GM23248 (cell line): ENCODE measurements around the gene ENG. TPM values are rescaled to one million over a fixed set of nuclear protein-coding genes. Genes with fewer than 3 reads are reported as not detected.

Experiments
- DNase-seq: peaks from one replicate; pipeline ENCODE4 v3.0.0-alpha.2; 2015
- H2AFZ ChIP-seq: fragments of 200-600 bp; sonication (generic); 2 replicates; pipeline ENCODE4 v1.6.1; 2016; ENCODE audit warnings: antibody characterized with exemption
- H3F3A ChIP-seq: fragments of 200-600 bp; sonication (generic); 2 replicates; pipeline ENCODE4 v1.6.1; 2016; ENCODE audit warnings: mild to moderate bottlenecking, antibody characterized with exemption, mixed run types; ENCODE audit not compliant: insufficient read depth
- H3K27ac ChIP-seq: fragments of 200-600 bp; sonication (generic); 2 replicates; pipeline ENCODE4 v1.5.1; 2016; ENCODE audit warnings: mild to moderate bottlenecking
- H3K27me3 ChIP-seq: fragments of 200-600 bp; sonication (generic); replicated peaks from 2 replicates; pipeline ENCODE4 v1.6.1; 2016; ENCODE audit warnings: mild to moderate bottlenecking; ENCODE audit not compliant: insufficient read depth
- H3K36me3 ChIP-seq: fragments of 200-600 bp; sonication (generic); 2 replicates; pipeline ENCODE4 v1.6.1; 2016; ENCODE audit warnings: low read depth, mild to moderate bottlenecking
- H3K4me1 ChIP-seq: fragments of 200-600 bp; sonication (generic); 2 replicates; pipeline ENCODE4 v1.6.1; 2016; ENCODE audit warnings: mild to moderate bottlenecking; ENCODE audit not compliant: insufficient read depth
- H3K4me2 ChIP-seq: fragments of 200-600 bp; sonication (generic); one replicate; pipeline ENCODE4 v1.6.1; 2016; ENCODE audit warnings: mild to moderate bottlenecking; ENCODE audit not compliant: unreplicated experiment
- H3K4me3 ChIP-seq: fragments of 200-600 bp; sonication (generic); 2 replicates; pipeline ENCODE4 v1.5.1; 2016; ENCODE audit warnings: mild to moderate bottlenecking
- H3K79me2 ChIP-seq: fragments of 200-600 bp; sonication (generic); 2 replicates; pipeline ENCODE4 v1.6.1; 2016; ENCODE audit warnings: mild to moderate bottlenecking; ENCODE audit not compliant: insufficient read depth
- H3K9ac ChIP-seq: fragments of 200-600 bp; sonication (generic); 2 replicates; pipeline ENCODE4 v1.6.1; 2016; ENCODE audit warnings: mild to moderate bottlenecking
- H3K9me2 ChIP-seq: fragments of 200-600 bp; sonication (generic); 2 replicates; pipeline ENCODE4 v1.6.1; 2016; ENCODE audit warnings: mixed run types, mild to moderate bottlenecking, moderate library complexity; ENCODE audit not compliant: insufficient read depth
- H3K9me3 ChIP-seq: fragments of 200-600 bp; sonication (generic); one replicate; pipeline ENCODE4 v1.6.1; 2017; ENCODE audit warnings: low read depth
- H4K20me1 ChIP-seq: fragments of 200-600 bp; sonication (generic); 2 replicates; pipeline ENCODE4 v1.6.0; 2016; ENCODE audit not compliant: insufficient read depth
- EZH2 ChIP-seq: fragments of 200-600 bp; sonication (generic); IDR thresholded peaks from 2 replicates; pipeline ENCODE4 v1.6.1; 2018; ENCODE audit warnings: antibody characterized with exemption, mild to moderate bottlenecking; ENCODE audit not compliant: insufficient read depth, poor library complexity, severe bottlenecking
- EZH2phosphoT487 ChIP-seq: fragments of 200-600 bp; sonication (generic); IDR thresholded peaks from 2 replicates; pipeline ENCODE4 v1.6.1; 2018; ENCODE audit warnings: antibody characterized with exemption, moderate library complexity, mild to moderate bottlenecking, low read depth; ENCODE audit not compliant: insufficient read depth
- WGBS, 2 experiments: methylation state at CpG; one replicate each; pipeline ENCODE4 v1.1.6; 2015 to 2017; ENCODE audit warnings: low lambda C conversion rate in 2 of 2, low coverage in 1 of 2; ENCODE audit errors: missing lambda C conversion rate in 2 of 2; 5-methylcytosine and 5-hydroxymethylcytosine counted together
- in situ Hi-C: fragments of 300-500 bp; cut with MboI; formaldehyde crosslinking; loops from 2 replicates; pipeline ENCODE4 v1.15.0; 2020
- polyA plus RNA-seq: library from polyadenylated mRNA; unstranded; fragments of >200 nt; fragmentation: Nextera tagmentation; extraction: Ambion mirVana; gene quantifications from 2 replicates; pipeline ENCODE4 v1.2.1, GENCODE V29; 2016
- total RNA-seq: library from RNA; depleted of rRNA; stranded (reverse); fragments of >200 nt; shearing (Covaris generic); gene quantifications from 2 replicates; pipeline ENCODE4 v1.2.3, GENCODE V29; 2014

Gene ENG
- total and polyA plus RNA-seq, 2 experiments from 2014 or later, result 54.5 to 226 TPM

- Histone ChIP-seq H3K4me2 (no peak overlapping the region), H2AFZ (no peak overlapping the region), H3K4me1 (no peaks in the 10 kb centered on the region), H3K27me3 (no peaks in the 10 kb centered on the region), H4K20me1 (no peaks in the 10 kb centered on the region), H3K27ac (no peak overlapping the region), H3K36me3 (no peaks in the 10 kb centered on the region), H3F3A (no peaks in the 10 kb centered on the region), H3K9me2 (no peaks in the 10 kb centered on the region), H3K9me3 (no peaks in the 10 kb centered on the region), H3K9ac (no peak overlapping the region), H3K4me3 (no peak overlapping the region), H3K79me2 (no peaks in the 10 kb centered on the region)
- TF ChIP-seq EZH2phosphoT487 (no peak), EZH2 (no peak)
- in situ Hi-C loops, result no loop called here
- 85 to 86% methylated on average over 13 of the region's 13 CpGs for WGBS, 2 experiments
- DNase-seq, result no peak
Observed at GRCh38 chr9:127863191-127863621, 8.7 kb upstream of the ENG start.

DNA sequence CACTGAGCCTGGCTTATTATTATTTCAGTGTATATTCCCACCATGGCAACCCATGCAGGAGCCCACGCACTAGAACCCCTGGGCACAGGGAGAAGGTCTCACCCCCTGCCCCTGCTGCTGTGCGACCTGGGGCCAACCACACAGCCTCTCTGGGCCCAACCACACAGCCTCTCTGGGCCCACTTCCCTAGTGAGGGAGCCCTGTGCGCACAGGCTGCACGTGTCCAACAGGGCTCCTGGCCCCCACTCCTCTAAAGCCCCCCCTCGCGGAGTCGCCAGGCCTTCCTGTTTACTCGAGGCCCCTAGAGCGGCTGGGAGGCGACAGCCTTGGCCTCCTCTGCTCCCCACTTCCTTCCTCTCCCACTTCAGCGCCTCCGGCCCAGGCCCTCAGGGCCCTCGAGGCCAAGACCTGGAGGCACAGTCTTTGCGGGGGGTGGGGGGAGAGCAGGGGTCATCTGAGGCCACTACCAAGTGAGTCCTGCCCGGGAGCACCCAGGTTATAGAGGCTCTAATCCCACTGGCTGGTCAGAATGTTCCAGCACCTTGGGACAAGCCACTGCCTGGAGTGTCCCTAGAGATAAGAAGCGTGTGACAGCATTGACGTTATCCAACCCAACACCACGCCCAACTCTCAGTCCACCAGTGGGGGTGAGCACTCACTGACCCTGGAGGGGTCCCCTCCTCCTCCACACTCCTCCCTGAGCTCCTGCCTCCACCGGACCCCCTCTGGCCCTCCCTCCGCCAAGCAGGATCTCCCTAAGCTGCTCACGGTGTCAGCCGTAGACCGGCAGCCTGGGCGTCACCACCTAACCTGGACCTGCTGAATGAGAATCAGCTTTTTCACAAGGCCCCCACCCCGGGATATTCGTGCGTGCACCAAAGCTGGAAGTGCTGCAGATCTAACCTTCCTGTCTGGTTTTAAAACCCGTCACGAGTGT is 7.9 kb upstream of the ENG start:
- no peak for TF ChIP-seq EZH2phosphoT487
- TF ChIP-seq EZH2, result no peak
- H3K9me3 ChIP-seq, result no peaks in the 10 kb centered on the region
- WGBS, 2 experiments, result 75 to 87% methylated on average over 28 to 29 of the region's 29 CpGs
- no peak overlapping the region for H2AFZ ChIP-seq
- no peaks in the 10 kb centered on the region for H4K20me1 ChIP-seq
- in situ Hi-C loops, result no loop called here
- no peaks in the 10 kb centered on the region for H3K9me2 ChIP-seq
- no peak overlapping the region for H3K27ac ChIP-seq
- no peaks in the 10 kb centered on the region for H3K4me1 ChIP-seq
- H3K9ac ChIP-seq, result no peak overlapping the region
- no peak overlapping the region for H3K4me3 ChIP-seq
- no peaks in the 10 kb centered on the region for H3K36me3 ChIP-seq
- DNase-seq, result no peak
- no peak overlapping the region for H3K4me2 ChIP-seq
- H3K79me2 ChIP-seq, result no peaks in the 10 kb centered on the region
- no peaks in the 10 kb centered on the region for H3F3A ChIP-seq
- H3K27me3 ChIP-seq, result no peaks in the 10 kb centered on the region

DNA sequence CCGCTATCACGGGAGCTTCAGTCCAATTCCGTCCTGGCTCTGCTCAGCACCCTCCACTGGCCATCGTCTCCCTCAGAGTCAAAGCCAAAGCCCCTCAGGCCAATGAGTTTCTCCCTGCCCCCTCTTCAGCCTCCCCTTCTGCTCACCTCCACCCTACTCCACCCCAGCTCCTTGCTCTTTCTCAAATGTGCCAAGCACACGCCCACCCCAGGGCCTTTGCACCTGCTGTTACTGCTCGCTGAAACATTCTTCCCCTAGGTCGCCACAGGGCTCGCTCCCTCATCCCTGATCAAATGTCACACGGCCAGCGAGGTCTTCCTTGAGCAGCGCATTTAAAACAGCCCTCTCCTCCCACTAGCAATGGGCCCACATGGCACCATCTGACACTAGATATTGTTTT is 6.3 kb upstream of the ENG start:
- Histone ChIP-seq H2AFZ (no peak overlapping the region), H3F3A (no peaks in the 10 kb centered on the region), H3K27me3 (no peaks in the 10 kb centered on the region), H3K9me3 (no peaks in the 10 kb centered on the region), H3K79me2 (no peaks in the 10 kb centered on the region), H3K36me3 (no peaks in the 10 kb centered on the region), H3K9me2 (no peaks in the 10 kb centered on the region), H3K27ac (no peak overlapping the region), H3K4me3 (no peak overlapping the region), H3K9ac (no peak overlapping the region), H3K4me1 (no peaks in the 10 kb centered on the region), H4K20me1 (no peaks in the 10 kb centered on the region), H3K4me2 (no peak overlapping the region)
- in situ Hi-C loops, result no loop called here
- DNase-seq, result no peak
- WGBS, 2 experiments, result 95 to 97% methylated on average over 9 to 11 of the region's 11 CpGs
- TF ChIP-seq EZH2 (no peak), EZH2phosphoT487 (no peak)

DNA sequence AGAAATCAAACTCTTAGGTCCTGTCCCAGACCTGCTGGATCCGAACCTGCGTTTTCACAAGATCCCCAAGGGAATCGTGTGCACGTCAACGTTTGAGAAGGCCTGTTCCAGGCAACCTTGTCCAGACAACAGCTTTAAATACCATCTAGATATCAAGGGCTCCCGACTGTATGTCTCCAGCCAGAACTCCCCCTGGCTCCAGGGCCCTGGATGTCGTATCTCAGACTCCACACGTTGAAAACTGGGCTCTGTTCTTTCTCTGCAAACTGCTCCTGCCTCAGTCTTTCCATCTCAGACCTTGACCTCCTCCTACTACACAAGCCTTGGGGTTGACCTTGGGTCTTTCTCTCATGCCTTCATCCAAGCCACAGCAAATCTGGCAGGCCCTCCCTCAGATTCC is 5.8 kb upstream of the ENG start:
- Histone ChIP-seq H3K9me2 (no peaks in the 10 kb centered on the region), H3K4me2 (no peak overlapping the region), H3K36me3 (no peaks in the 10 kb centered on the region), H2AFZ (no peak overlapping the region), H3K27me3 (no peaks in the 10 kb centered on the region), H3K27ac (no peak overlapping the region), H3K4me3 (no peak overlapping the region), H3K9ac (no peak overlapping the region), H3F3A (no peaks in the 10 kb centered on the region; the same call in 1 of the 2 replicates), H3K79me2 (no peaks in the 10 kb centered on the region), H4K20me1 (no peaks in the 10 kb centered on the region), H3K4me1 (no peaks in the 10 kb centered on the region), H3K9me3 (no peaks in the 10 kb centered on the region)
- WGBS, 2 experiments, result 74 to 85% methylated on average over 8 of the region's 8 CpGs
- no peak for DNase-seq
- TF ChIP-seq EZH2phosphoT487 (no peak), EZH2 (no peak)
- in situ Hi-C loops, result no loop called here
